Breast epithelium (tissue), 4 donors: Measurements from ENCODE around the gene TIMM29. TPM values are rescaled to one million over a fixed set of nuclear protein-coding genes. Genes with fewer than 3 reads are reported as not detected.
A peak's percentile ranks its signal among the peaks of the same experiment; 100 is the strongest.

ENCODE experiments used
- DNase-seq, 2 donors: peaks; one replicate each; pipeline ENCODE4 v3.0.0-alpha.2; 2019; ENCODE audit warnings: low spot score in 2 of 2
- H3K27ac ChIP-seq, 2 donors: fragments of 200-600 bp; sonication (generic) in 1 of 2; one replicate each; pipeline ENCODE4 v1.5.1; 2016 to 2019; ENCODE audit warnings: mild to moderate bottlenecking in 1 of 2
- H3K27me3 ChIP-seq, 2 donors: fragments of 200-600 bp; sonication (generic) in 1 of 2; one replicate each; pipeline versions ENCODE4 v1.5.1 to v1.6.0; 2017 to 2019; ENCODE audit warnings: control low read depth in 1 of 2, mild to moderate bottlenecking in 1 of 2
- H3K36me3 ChIP-seq: fragments of 200-600 bp; one replicate; pipeline ENCODE4 v1.5.1; 2019
- H3K4me1 ChIP-seq, 2 donors: fragments of 200-600 bp; sonication (generic); one replicate each; pipeline ENCODE4 v1.5.1; 2016 to 2019; ENCODE audit warnings: control low read depth in 1 of 2
- H3K4me3 ChIP-seq, 3 donors: fragments of 200-600 bp; sonication (generic); 1 replicate in 2 of 3; 2 replicates in 1 of 3; pipeline ENCODE4 v1.5.1; 2016 to 2019; ENCODE audit warnings: mild to moderate bottlenecking in 3 of 3, moderate library complexity in 2 of 3
- H3K9me3 ChIP-seq, 2 donors: fragments of 200-600 bp; sonication (generic) in 1 of 2; one replicate each; pipeline ENCODE4 v1.5.1; 2016 to 2019; ENCODE audit warnings: control low read depth in 1 of 2
- CTCF ChIP-seq, 3 donors: fragments of 450-650 bp; IDR thresholded peaks; one replicate each; pipeline ENCODE4 v1.5.1; 2016 to 2017; ENCODE audit warnings: antibody characterized with exemption in 3 of 3, mild to moderate bottlenecking in 3 of 3, moderate library complexity in 3 of 3
- POLR2A ChIP-seq: fragments of 450-650 bp; IDR thresholded peaks from one replicate; pipeline ENCODE4 v1.6.1; 2016; ENCODE audit warnings: antibody characterized with exemption, mild to moderate bottlenecking, moderate library complexity
- POLR2AphosphoS5 ChIP-seq, 3 donors: sonication (generic); formaldehyde crosslinking; IDR thresholded peaks; one replicate each; pipeline ENCODE4 v1.6.1; 2017; ENCODE audit warnings: antibody characterized with exemption in 3 of 3
- intact Hi-C: fragments of 100-400 bp; cut with DNase I; formaldehyde crosslinking; loops from one replicate; pipeline ENCODE4 v1.15.1; 2023; ENCODE audit warnings: low total_unique reads
- total RNA-seq, 3 donors: library from RNA; depleted of rRNA; stranded (reverse); fragments of >200 nt; gene quantifications; one replicate each; pipeline ENCODE4 v1.1.0, GENCODE V29; 2016

Gene TIMM29
- total RNA-seq, 3 donors from 2014 or later = 21.1 to 31.6 (median 21.6) TPM

DNA sequence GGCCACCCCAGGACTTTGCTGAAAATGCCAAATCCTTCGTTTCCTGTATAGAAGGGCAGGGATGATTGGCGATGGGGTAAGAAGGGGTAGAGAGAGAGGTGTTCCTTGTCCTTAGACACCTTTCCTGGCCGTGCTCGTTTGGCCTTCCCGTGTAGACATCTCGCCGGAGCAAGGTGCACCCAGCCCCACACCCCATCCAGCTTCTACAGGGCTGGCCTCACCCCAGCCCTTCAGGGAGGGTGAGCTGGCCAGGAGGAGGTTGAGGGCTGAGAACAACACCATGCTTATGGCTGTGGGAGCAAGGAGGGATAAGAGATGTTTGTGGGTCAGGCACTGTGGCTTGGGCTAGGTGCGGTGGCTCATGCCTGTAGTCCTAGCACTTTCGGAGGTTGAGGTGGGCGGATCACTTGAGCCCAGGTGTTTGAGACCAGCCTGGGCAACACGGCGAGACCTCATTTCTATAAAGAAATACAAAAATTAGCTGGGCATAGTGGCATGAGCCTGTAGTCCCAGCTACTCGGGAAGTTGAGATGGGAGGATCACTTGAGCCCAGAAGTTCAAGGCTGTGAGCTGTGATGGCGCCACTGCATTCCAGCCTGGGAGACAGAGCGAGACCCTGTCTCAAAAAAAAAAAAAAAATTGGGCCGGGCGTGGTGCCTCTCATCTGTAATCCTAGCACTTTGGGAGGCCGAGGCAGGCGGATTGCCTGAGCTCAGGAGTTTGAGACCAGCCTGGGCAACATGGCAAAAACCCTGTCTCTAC, 47.7 kb downstream of the TIMM29 start:
- intact Hi-C loops = no loop called here
- TF ChIP-seq CTCF (IDR thresholded peaks at IDR 0.05) (no peak), POLR2A (no peak), POLR2AphosphoS5 (IDR thresholded peaks at IDR 0.05) (no peak)
- no peaks in the 10 kb centered on the region for H3K27me3 ChIP-seq
- H3K4me1 ChIP-seq = peaks cover 5 to 6% of the 10 kb centered on the region in 2 donors
- H3K4me3 ChIP-seq = peak overlapping the region in 1 of 3 donors; percentile 49
- DNase-seq = no peak
- no peaks in the 10 kb centered on the region for H3K36me3 ChIP-seq
- H3K9me3 ChIP-seq = no peaks in the 10 kb centered on the region
- peak overlapping the region; percentile 2 to 85 for H3K27ac ChIP-seq

DNA sequence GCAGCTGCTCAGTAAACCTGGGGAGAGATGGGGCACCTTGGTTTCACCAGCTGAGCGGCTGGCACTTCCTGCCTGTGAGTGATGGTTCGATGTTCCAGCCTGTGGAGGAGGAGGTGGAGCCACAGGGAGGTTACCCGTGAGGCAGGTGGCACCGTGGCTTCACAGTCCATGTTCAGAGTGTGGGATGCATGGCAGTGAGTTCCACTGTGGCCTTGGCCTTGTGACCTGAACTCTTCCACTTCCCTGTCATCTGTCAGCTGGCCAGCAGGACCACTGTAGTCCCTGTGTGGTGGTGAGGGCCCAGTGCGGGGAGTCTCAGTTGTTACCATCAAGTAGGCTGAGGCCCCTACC, 49.1 kb downstream of the TIMM29 start:
- no peak overlapping the region for H3K4me3 ChIP-seq
- H3K27me3 ChIP-seq = no peaks in the 10 kb centered on the region
- H3K4me1 ChIP-seq = peaks cover 5 to 6% of the 10 kb centered on the region in 2 donors
- no peaks in the 10 kb centered on the region for H3K9me3 ChIP-seq
- no peak for TF ChIP-seq POLR2A
- no peak for TF ChIP-seq CTCF (IDR thresholded peaks at IDR 0.05)
- no peak for TF ChIP-seq POLR2AphosphoS5 (IDR thresholded peaks at IDR 0.05)
- no peaks in the 10 kb centered on the region for H3K36me3 ChIP-seq
- no peak for DNase-seq
- intact Hi-C loops = no loop called here
- no peak overlapping the region for H3K27ac ChIP-seq

Other genes with a start within 250 kb of the TIMM29 start
- 10 to 100 TPM; 29.0 to 47.5 (median 31.2) TPM for gene QTRT1, start 227.4 kb upstream of the TIMM29 start, total RNA-seq
- 10 to 100 TPM; 83.1 to 98.6 (median 84.5) TPM for gene DNM2, start 210.7 kb upstream of the TIMM29 start, total RNA-seq
- 10 to 100 TPM; 27.2 to 51.2 (median 42.4) TPM for gene TMED1, start 92.6 kb upstream of the TIMM29 start, total RNA-seq
- gene C19orf38, start 80.4 kb upstream of the TIMM29 start, total RNA-seq = 1 to 10 TPM; 1.3 to 2.7 (median 2.0) TPM
- gene CARM1, start 57.3 kb upstream of the TIMM29 start, total RNA-seq = 10 to 100 TPM; 11.6 to 17.3 (median 17.0) TPM
- gene YIPF2, start 172 bp upstream of the TIMM29 start, total RNA-seq = 10 to 100 TPM; 40.3 to 68.6 (median 59.6) TPM
- gene SMARCA4, start 32.2 kb downstream of the TIMM29 start, total RNA-seq = 10 to 100 TPM; 36.8 to 78.3 (median 72.4) TPM
- 10 to 100 TPM; 12.6 to 47.4 (median 45.6) TPM for gene LDLR, start 160.7 kb downstream of the TIMM29 start, total RNA-seq
- 1 to 10 TPM in 2 of 3 donors, under 1 TPM in 1; 0.66 to 4.8 (median 2.3) TPM for gene SPC24, start 227.0 kb downstream of the TIMM29 start, total RNA-seq